ENCODE measurements around the gene BANK1. TPM values are rescaled to one million over a fixed set of nuclear protein-coding genes. Genes with fewer than 3 reads are reported as not detected.

The BANK1 gene
- polyA plus RNA-seq, 1 donor from 2014 or later = not detected

DNA sequence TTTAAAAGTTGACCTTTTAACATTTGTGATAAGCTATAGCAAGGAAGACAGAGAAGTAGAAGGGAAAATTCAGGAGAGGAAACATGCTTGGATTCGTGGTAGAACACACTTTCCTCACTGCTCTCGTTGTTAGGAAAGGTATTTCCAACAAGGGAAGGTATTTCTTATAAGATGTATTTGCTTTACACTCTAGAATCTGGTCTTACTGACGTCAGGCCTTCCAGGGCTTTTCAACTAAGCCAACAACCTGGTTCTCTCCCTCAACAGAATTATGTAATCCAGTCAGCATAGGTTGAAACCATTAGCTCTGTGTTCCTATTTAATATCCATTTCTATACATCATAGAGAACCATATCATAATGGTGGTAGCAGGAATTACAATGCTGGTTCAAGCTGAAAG lies 312.8 kb downstream of the BANK1 start:
- Histone ChIP-seq H3K27ac (ENCODE audit: low read length) (no peak overlapping the region), H3F3A (ENCODE audit: insufficient read depth, low read length, poor library complexity, severe bottlenecking) (no peaks in the 10 kb centered on the region), H4K20me1 (ENCODE audit: insufficient read depth) (no peaks in the 10 kb centered on the region), H3K9me3 (ENCODE audit: low read length) (no peaks in the 10 kb centered on the region), H3K4me3 (ENCODE audit: low read length) (no peak overlapping the region), H3K79me2 (replicated peaks; ENCODE audit: insufficient read depth, low read length) (no peaks in the 10 kb centered on the region), H3K36me3 (ENCODE audit: insufficient read depth, low read length) (no peaks in the 10 kb centered on the region), H2AFZ (ENCODE audit: low read depth, low read length) (no peak overlapping the region), H3K4me2 (ENCODE audit: low read length) (no peak overlapping the region), H3K9ac (ENCODE audit: low read length) (no peak overlapping the region), H3K27me3 (ENCODE audit: insufficient read depth, low read depth, low read length) (no peaks in the 10 kb centered on the region), H3K9me2 (ENCODE audit: insufficient read depth, low read length) (no peaks in the 10 kb centered on the region)
- TF ChIP-seq, protein P1, sequence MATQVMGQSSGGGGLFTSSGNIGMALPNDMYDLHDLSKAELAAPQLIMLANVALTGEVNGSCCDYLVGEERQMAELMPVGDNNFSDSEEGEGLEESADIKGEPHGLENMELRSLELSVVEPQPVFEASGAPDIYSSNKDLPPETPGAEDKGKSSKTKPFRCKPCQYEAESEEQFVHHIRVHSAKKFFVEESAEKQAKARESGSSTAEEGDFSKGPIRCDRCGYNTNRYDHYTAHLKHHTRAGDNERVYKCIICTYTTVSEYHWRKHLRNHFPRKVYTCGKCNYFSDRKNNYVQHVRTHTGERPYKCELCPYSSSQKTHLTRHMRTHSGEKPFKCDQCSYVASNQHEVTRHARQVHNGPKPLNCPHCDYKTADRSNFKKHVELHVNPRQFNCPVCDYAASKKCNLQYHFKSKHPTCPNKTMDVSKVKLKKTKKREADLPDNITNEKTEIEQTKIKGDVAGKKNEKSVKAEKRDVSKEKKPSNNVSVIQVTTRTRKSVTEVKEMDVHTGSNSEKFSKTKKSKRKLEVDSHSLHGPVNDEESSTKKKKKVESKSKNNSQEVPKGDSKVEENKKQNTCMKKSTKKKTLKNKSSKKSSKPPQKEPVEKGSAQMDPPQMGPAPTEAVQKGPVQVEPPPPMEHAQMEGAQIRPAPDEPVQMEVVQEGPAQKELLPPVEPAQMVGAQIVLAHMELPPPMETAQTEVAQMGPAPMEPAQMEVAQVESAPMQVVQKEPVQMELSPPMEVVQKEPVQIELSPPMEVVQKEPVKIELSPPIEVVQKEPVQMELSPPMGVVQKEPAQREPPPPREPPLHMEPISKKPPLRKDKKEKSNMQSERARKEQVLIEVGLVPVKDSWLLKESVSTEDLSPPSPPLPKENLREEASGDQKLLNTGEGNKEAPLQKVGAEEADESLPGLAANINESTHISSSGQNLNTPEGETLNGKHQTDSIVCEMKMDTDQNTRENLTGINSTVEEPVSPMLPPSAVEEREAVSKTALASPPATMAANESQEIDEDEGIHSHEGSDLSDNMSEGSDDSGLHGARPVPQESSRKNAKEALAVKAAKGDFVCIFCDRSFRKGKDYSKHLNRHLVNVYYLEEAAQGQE (IDR thresholded peaks at IDR 0.05; ENCODE audit: borderline replicate concordance) = no peak
- no peak for TF ChIP-seq EZH2 (IDR thresholded peaks at IDR 0.05; ENCODE audit: borderline replicate concordance, insufficient read depth, low read length, poor library complexity, severe bottlenecking)

DNA sequence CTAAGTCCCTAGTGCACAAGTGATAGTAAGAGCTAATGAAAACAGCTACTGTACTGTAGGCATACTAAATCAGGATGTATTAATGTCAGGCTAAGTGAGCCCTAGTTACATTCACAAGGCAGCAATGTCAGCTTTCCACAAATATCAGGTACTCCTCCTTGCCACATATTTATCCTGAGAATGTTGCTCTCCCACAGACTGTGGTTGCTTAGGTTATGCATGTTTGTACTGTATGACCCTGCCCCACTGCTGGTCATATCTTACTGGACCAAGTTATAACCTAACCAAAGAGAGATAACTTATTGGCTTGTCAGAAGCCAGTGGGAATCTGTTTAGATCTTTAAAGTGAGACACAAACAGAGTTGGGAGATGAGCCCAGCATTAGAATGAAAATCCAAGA lies 313.7 kb downstream of the BANK1 start:
- H3K4me3 ChIP-seq (ENCODE audit: low read length) = no peak overlapping the region
- no peaks in the 10 kb centered on the region for H3K36me3 ChIP-seq (ENCODE audit: insufficient read depth, low read length)
- no peaks in the 10 kb centered on the region for H3K9me2 ChIP-seq (ENCODE audit: insufficient read depth, low read length)
- no peaks in the 10 kb centered on the region for H3F3A ChIP-seq (ENCODE audit: insufficient read depth, low read length, poor library complexity, severe bottlenecking)
- H3K79me2 ChIP-seq (replicated peaks; ENCODE audit: insufficient read depth, low read length) = no peaks in the 10 kb centered on the region
- no peak for TF ChIP-seq EP300 (conservative IDR thresholded peaks at IDR 0.05; ENCODE audit: poor library complexity, severe bottlenecking)
- no peak for TF ChIP-seq TAF1 (IDR thresholded peaks at IDR 0.05; ENCODE audit: low read depth)
- no peak for TF ChIP-seq RAD21 (conservative IDR thresholded peaks at IDR 0.05)
- no peak for TF ChIP-seq SMC3 (conservative IDR thresholded peaks at IDR 0.05; ENCODE audit: poor library complexity)
- no peak for TF ChIP-seq MXI1 (conservative IDR thresholded peaks at IDR 0.05; ENCODE audit: poor library complexity, severe bottlenecking)
- TF ChIP-seq EZH2 (IDR thresholded peaks at IDR 0.05; ENCODE audit: borderline replicate concordance, insufficient read depth, low read length, poor library complexity, severe bottlenecking) = no peak
- TF ChIP-seq, protein P2, sequence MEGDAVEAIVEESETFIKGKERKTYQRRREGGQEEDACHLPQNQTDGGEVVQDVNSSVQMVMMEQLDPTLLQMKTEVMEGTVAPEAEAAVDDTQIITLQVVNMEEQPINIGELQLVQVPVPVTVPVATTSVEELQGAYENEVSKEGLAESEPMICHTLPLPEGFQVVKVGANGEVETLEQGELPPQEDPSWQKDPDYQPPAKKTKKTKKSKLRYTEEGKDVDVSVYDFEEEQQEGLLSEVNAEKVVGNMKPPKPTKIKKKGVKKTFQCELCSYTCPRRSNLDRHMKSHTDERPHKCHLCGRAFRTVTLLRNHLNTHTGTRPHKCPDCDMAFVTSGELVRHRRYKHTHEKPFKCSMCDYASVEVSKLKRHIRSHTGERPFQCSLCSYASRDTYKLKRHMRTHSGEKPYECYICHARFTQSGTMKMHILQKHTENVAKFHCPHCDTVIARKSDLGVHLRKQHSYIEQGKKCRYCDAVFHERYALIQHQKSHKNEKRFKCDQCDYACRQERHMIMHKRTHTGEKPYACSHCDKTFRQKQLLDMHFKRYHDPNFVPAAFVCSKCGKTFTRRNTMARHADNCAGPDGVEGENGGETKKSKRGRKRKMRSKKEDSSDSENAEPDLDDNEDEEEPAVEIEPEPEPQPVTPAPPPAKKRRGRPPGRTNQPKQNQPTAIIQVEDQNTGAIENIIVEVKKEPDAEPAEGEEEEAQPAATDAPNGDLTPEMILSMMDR (IDR thresholded peaks at IDR 0.05; ENCODE audit: poor library complexity, severe bottlenecking) = no peak
- no peak for TF ChIP-seq POLR2AphosphoS5 (IDR thresholded peaks at IDR 0.05)
- TF ChIP-seq, protein P1 (IDR thresholded peaks at IDR 0.05; ENCODE audit: borderline replicate concordance) = no peak
- H3K27me3 ChIP-seq (ENCODE audit: insufficient read depth, low read depth, low read length) = no peaks in the 10 kb centered on the region
- H3K4me2 ChIP-seq (ENCODE audit: low read length) = no peak overlapping the region
- no peak overlapping the region for H3K27ac ChIP-seq (ENCODE audit: low read length)
- no peak overlapping the region for H3K9ac ChIP-seq (ENCODE audit: low read length)
- no peak overlapping the region for H2AFZ ChIP-seq (ENCODE audit: low read depth, low read length)
- H3K9me3 ChIP-seq (ENCODE audit: low read length) = no peaks in the 10 kb centered on the region
- H4K20me1 ChIP-seq (ENCODE audit: insufficient read depth) = no peaks in the 10 kb centered on the region
